GM19099 (cell line): ENCODE data around the gene HSF4.

Source experiments
- POLR2A ChIP-seq: IDR thresholded peaks from 3 replicates; pipeline ENCODE4 v1.6.1; 2011; ENCODE audit warnings: low read depth; ENCODE audit not compliant: insufficient read length; ENCODE audit errors: extremely low read depth

HSF4 gene

DNA sequence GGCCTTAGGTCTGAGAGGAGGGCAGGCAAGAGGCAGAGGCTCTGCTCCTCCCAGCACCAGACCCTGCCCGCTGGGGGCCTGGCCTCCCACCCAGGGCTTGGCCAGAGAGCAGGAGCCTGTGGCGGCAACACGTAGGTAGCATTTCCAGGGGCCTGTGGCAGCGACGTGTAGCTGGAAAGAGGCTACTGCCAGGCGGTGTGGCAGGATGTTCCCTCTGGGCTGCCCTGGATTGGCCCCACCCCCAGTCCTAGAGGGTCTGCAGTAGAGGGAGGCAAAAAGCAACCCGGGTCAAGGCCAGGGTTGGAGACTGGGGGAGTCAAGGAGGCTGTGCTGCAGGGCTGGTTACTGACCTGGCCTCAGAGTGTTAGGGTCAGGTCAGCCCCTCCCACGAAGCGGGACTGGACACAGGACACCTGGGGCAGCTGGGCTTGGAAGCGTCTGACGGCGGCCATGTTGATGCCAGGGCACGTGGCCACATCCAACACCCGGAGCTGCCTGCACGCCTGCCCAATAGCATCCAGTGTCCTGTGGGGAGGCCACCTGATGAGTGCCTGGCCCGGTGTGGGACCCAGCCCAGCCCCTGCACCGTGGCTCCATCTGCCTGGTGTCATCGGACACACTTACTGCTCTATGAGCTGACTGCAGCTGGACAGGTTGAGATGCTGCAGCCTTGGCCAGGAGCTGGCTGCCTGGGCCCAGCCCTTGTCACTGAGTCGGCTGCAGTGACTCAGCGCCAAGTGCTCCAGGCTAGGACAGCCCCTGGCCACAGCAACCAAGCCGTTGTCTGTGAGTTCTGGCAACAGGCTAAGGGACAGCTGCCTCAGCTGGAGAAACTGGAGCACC, 42.9 kb downstream of the HSF4 start:
- TF ChIP-seq POLR2A, result no peak

DNA sequence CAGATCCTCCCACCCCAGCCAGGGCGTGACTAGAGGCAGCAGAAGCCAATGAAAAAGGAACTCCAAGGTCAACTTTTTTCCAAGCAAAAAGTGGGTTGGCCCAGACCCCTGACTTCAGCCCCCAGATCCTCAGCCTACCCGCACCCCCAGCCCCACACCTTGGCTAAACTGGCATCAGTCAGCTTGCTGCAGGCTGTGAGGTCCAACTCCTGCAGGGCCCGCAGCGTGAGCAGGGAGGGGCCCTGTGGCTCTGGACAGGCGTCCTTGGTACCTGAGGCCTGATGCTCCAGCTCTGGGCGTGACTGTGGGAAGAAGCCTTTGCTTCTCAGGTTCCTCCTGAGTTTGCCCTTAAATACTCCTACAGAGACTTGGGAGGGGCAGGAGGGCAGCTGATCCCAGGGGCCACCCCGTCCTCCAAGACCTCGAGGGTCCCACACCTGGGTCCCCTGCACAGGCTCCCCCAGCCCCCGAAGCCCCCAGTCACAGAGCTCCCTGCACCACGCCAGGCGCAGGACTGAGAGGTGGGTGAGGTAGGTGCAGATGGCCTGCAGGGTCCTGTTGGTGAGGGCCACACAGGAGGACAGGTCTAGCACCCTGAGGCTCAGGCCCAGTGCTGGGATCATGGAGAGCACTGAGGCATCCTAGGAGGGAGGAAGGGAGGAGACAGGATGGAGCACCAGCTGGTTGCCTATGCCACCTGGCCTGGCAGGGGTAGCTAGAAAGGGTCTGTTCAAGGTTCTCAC, 43.8 kb downstream of the HSF4 start:
- TF ChIP-seq POLR2A, result no peak

DNA sequence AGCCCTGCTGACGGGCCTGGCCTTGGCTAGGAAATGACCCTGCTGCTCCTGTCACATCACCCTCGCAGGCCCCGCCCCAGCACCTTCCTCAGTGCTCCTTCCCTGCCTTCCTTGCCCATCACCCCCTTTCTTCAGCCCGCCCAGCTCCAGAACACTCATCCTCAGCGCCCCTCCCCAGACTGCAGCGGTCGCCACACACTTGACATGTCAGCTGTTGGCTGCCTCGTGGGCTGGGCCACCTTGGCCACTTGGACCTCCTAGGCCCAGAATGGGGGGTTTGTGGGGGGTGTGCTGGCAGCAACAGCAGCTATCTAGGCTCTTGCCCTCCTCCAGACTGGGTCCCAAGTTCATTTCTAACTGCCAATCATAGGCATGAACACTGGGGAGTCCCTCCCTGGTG, 45.0 kb downstream of the HSF4 start:
- TF ChIP-seq POLR2A, result no peak

DNA sequence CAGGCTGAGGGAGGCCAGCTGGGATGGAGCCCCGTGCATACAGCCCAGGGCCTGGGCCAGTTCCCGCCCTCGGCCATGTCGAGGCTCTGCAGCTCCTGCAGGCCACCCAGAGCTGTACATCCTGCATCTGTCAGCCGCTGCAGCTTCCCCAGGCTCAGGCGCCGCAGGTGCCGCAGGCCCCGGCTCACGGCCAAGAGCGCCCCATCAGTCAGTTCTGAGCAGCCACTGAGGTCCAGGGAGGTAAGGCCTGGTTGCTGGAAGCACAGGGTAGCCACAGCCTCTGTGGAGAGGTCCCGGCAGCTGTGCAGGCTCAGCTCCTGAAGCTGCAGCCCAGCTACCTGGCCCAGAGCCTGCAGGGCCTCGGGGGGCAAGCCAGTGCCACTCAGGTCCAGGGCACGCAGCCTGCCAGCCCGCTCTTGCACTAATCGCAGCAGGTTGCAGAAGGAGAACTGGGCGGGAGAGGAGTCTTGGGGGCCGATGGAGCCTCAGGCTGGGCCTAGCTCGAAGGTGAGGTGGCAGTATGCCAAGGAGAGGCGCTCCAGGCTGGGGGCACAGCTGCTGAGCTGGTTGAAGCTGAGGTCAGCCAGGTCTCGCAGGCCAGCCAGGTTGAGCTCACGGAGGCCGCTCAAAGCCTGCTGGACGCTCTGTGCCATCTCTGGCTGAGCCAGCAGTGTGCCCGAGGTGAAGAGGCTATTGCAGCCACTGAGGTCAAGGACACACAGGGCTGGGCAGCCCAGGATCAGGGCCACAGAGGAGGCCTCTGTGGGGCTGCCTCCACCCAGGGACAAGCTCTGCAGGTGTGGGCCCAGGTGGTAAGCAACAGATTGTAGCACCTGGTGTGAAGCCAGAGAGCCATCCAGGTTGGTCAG, 45.8 kb downstream of the HSF4 start:
- TF ChIP-seq POLR2A, result no peak

DNA sequence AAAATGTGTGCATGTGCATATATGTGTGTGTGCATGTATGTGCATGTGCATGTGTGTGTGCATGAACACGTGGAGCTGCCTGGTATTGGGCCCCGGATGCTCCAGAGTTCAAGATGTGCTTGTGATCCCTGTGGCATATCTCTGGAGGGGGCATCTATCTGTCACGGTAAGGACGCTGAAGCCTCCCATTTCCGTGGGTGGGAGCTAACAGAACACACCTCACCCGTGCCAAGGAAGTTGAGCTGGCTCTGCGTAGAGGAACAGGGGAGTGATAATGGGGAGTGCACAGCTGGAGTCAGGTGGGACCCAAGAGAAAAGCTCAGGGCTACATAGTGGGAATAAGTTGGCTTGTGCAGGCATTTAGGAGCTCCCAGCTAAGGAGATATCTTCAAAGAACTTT, 47.1 kb downstream of the HSF4 start:
- no peak for TF ChIP-seq POLR2A

DNA sequence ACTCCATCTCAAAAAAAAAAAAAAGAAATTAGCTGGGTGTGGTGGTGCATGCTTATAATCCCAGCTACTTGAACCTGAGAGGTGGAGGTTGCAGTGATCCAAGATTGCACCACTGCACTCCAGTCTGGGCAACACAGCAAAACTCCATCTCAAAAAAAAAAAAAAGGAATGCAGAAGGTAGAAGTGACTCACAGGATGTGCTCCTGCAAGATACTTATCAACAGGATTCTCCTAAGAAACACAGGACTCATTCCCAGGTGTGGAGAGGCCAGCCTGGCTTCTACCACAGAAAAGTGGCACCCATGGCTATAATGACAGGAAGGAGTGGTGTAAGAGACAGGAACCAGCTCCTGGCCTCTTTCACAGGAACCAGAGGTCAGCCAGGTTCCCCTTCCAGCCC, 48.2 kb downstream of the HSF4 start:
- TF ChIP-seq POLR2A, result no peak

DNA sequence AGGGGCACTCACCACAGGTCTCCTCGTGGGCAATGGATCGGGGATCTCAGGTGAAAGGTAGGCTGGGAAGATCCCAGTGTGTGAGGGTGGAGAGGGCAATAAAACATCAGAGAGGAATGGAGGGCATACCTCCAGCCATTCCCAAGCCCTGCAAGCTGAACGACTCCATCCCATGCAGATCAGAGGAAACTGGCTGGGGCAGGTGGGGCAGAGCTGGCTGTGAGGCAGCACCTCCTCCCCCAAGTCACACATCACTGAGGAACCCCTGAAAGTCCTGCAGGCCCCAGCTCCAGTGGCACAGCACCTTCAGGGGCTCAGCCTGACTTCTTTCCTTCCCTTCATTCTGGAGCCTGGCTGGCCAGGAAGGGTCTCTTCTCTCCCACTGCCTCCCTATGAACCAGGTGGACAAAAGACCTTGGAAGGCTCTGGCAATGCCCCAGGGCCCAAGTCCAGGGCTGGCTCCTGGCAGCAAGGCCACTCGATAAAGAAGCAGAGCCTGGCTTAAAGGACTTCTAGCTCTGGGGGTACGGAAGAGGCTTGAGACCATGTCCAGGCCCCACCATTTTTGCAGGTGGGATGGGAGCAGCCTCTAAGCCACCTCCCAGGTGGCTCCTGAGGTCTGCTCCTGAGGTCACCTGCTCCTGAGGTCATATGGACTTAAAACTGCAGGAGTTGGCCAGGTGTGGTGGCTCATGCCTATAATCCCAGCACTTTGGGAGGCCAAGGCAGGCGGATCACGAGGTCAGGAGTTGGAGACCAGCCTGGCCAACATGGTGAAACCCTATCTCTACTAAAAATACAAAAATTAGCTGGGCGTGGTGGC, 48.9 kb downstream of the HSF4 start:
- TF ChIP-seq POLR2A, result no peak

DNA sequence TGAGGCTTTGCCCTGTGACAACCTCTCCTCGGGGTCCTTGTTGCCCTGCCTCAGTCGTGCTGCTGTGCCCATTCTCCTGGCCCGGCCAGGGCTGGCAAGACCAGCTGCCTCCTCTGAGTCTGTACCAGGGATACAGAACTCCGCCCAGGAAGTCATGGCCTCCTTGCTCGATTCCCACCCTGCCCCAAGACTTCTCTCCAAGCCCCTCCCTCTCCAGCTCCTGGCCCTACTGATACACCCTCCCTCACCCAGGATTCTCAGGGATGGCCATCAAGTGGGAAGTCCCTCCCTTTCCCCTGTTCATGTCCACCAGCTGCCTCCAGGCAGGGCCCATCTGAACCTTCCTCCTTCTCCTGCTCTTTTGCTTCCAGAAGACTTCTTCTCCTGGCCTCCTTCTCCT, 51.2 kb downstream of the HSF4 start:
- TF ChIP-seq POLR2A, result no peak

DNA sequence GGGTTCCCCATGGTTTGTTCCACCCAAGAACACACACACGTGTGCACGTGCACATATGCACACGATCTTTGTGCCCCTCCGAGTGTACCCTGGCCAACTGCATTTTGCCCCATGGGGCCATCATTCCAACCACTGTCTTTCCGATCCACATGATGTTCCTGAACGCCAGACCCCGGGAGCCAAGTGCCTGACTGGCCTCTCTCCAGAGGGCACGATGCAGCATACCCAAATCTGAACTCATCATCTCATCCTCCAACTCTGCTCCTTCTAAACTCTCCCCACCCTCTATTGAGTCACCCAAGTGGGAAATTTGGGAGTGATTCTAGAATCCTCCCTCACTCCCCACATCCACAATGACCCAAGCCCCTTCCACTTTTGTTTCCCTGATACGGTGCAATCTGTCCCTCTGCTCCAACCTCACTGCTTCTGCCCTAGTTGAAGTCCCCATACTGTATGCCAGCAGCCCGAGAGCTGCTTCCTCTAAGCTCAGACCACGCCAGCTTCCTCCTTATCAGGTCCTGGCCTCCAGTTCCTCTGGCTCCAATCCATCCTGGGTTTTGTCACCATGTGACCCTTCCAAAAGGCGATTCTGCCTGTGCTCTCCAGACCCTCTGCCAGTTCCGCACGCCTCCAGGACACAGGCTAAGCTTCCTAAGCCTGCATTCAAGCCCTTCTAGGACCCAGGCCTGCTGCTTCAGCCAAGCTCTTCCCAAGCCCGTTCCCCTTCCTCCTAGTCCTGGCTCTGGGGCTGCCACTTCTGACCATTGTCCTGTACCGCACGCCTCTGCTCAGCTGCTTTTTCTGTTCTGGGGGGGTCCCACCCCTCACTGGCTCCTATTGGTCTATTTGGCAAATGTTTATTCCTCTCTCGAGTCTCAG, 52.3 kb downstream of the HSF4 start:
- no peak for TF ChIP-seq POLR2A
